ENCODE data around the gene CRAMP1. TPM values are rescaled to one million over a fixed set of nuclear protein-coding genes. Genes with fewer than 3 reads are reported as not detected.
A peak's percentile ranks its signal among the peaks of the same experiment; 100 is the strongest.
"Not testable (repeated sequence)": the region's sequence is repeated elsewhere in the genome, so short reads cannot be mapped to it uniquely, and the experiment has no call there.

The CRAMP1 gene
- total RNA-seq, 1 donor from 2014 or later = 5.2 TPM

DNA sequence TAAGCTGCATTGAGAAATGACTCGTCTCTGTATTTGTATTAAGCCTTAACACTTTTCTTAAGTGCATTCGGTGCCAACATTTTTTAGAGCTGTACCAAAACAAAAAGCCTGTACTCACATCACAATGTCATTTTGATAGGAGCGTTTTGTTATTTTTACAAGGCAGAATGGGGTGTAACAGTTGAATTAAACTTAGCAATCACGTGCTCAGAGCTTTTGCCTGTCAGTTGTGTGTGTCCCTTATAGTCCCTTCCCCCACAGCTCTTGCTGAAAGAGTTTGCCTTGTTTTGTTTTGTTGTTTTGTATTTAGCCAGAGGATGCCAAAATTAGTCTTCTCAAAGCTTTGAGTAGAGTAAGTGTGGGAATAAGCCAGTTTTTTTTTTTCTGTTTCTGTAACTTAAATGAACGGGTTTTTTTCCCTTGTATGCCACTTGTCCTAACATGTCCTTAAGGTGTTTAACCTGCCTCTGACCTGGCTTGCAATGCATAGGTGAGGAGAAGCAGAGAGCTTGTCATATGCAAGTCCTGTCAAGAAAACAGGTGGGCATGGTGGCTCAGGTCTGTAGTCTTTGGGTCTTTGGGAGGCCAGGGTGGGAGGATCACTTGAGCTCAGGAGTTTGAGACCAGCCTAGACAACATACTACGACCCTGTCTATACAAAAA, 89.2 kb downstream of the CRAMP1 start:
- H3K36me3 ChIP-seq (ENCODE audit: control insufficient read depth in 3 of 3, insufficient read depth in 3 of 3, low read length in 3 of 3) = peaks cover 12 to 37% (median 36%) of the 10 kb centered on the region in 3 donors
- H3K9ac ChIP-seq (ENCODE audit: low read depth in 1 of 3, low read length in 3 of 3) = no peak overlapping the region
- no peaks in the 10 kb centered on the region for H3K27me3 ChIP-seq (ENCODE audit: control insufficient read depth in 3 of 3, insufficient read depth in 3 of 3, low read length in 3 of 3)
- peaks cover 0 to 7% (median 2%) of the 10 kb centered on the region in 3 donors for H3K4me1 ChIP-seq (ENCODE audit: control insufficient read depth in 3 of 3, insufficient read depth in 3 of 3, low read length in 3 of 3)
- no peaks in the 10 kb centered on the region for H3K9me3 ChIP-seq (ENCODE audit: control insufficient read depth in 3 of 3, low read length in 3 of 3)
- no peak overlapping the region for H3K27ac ChIP-seq (ENCODE audit: low read depth, low read length)
- H3K4me3 ChIP-seq (ENCODE audit: low read length in 3 of 3) = no peak overlapping the region

DNA sequence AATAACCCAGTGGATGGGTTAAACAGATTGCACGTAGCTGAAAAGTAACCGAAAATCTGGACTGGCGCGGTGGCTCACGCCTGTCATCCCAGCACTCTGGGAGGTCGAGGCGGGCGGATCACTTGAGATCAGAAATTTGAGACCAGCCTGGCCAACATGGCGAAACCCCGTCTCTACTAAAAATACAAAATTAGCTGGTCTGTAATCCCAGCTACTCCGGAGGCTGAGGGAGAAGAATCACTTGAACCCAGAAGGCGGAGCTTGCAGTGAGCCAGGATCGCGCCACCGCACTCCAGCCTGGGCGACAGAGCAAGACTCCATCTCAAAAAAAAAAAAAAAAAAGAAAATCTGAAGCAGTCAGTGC, 93.1 kb downstream of the CRAMP1 start:
- not testable (repeated sequence) for H3K9me3 ChIP-seq (ENCODE audit: control insufficient read depth in 3 of 3, low read length in 3 of 3); H3K27me3 ChIP-seq (ENCODE audit: control insufficient read depth in 3 of 3, insufficient read depth in 3 of 3, low read length in 3 of 3)
- peak overlapping the region; percentile 81 to 96 (median 95) for H3K9ac ChIP-seq (ENCODE audit: low read depth in 1 of 3, low read length in 3 of 3)
- peaks cover 6 to 16% (median 15%) of the 10 kb centered on the region in 3 donors for H3K36me3 ChIP-seq (ENCODE audit: control insufficient read depth in 3 of 3, insufficient read depth in 3 of 3, low read length in 3 of 3)
- H3K4me3 ChIP-seq (ENCODE audit: low read length in 3 of 3) = peak overlapping the region; percentile 93 to 99 (median 95)
- peaks cover 26 to 37% (median 26%) of the 10 kb centered on the region in 3 donors for H3K4me1 ChIP-seq (ENCODE audit: control insufficient read depth in 3 of 3, insufficient read depth in 3 of 3, low read length in 3 of 3)
- peak overlapping the region; percentile 78 for H3K27ac ChIP-seq (ENCODE audit: low read depth, low read length)

- Histone ChIP-seq H3K36me3 (ENCODE audit: control insufficient read depth in 3 of 3, insufficient read depth in 3 of 3, low read length in 3 of 3) (peaks cover 6 to 10% (median 10%) of the 10 kb centered on the region in 3 donors), H3K9me3 (ENCODE audit: control insufficient read depth in 3 of 3, low read length in 3 of 3) (no peaks in the 10 kb centered on the region), H3K27ac (ENCODE audit: low read depth, low read length) (peak within 1 kb of the TSS; percentile 78), H3K27me3 (ENCODE audit: control insufficient read depth in 3 of 3, insufficient read depth in 3 of 3, low read length in 3 of 3) (no peaks in the 10 kb centered on the region), H3K4me1 (ENCODE audit: control insufficient read depth in 3 of 3, insufficient read depth in 3 of 3, low read length in 3 of 3) (peaks cover 26 to 37% (median 26%) of the 10 kb centered on the region in 3 donors), H3K4me3 (ENCODE audit: low read length in 3 of 3) (peak within 1 kb of the TSS; percentile 93 to 99 (median 99)), H3K9ac (ENCODE audit: low read depth in 1 of 3, low read length in 3 of 3) (peak within 1 kb of the TSS; percentile 81 to 98 (median 95))
These were observed 93.7 kb downstream of the CRAMP1 start, which contains the start of gene MAPK8IP3 for GRCh38 chr16:1705688-1706385. Gene MAPK8IP3 (plus strand): TSS chr16:1706195. CDS start chr16:1706340, 145 bp downstream.

DNA sequence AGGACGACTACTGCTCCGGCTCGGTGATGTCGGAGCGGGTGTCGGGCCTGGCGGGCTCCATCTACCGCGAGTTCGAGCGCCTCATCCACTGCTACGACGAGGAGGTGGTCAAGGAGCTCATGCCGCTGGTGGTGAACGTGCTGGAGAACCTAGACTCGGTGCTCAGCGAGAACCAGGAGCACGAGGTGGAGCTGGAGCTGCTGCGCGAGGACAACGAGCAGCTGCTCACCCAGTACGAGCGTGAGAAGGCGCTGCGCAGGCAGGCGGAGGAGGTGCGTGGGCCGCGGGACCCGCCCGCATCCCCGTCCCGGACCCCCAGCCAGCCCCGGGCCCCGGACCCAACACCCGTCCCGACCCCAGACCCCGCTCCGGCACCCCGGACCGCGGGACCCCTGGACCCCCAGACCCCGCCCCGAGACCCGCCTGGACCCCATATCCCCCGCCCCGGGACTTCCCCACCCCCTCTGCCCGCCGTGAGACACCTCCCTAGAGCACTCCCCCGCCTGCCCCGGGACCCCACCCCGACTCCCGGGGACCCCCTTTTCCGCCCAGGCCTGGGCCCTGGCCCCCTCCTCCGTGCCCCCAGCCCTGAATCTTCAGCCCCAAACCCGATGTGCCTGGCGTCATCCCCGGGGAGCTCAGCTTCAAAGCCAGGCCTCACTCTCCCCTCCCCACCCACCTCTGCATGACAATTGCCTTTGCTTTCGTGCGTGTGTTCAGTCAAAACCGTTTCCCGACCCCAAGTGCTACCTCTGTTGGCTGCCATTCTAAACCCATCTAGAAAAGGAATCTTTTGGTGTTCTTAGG, 94.4 kb downstream of the CRAMP1 start:
- peaks cover 26 to 37% (median 26%) of the 10 kb centered on the region in 3 donors for H3K4me1 ChIP-seq (ENCODE audit: control insufficient read depth in 3 of 3, insufficient read depth in 3 of 3, low read length in 3 of 3)
- peaks cover 6 to 7% (median 6%) of the 10 kb centered on the region in 3 donors for H3K36me3 ChIP-seq (ENCODE audit: control insufficient read depth in 3 of 3, insufficient read depth in 3 of 3, low read length in 3 of 3)
- H3K9me3 ChIP-seq (ENCODE audit: control insufficient read depth in 3 of 3, low read length in 3 of 3) = no peaks in the 10 kb centered on the region
- H3K9ac ChIP-seq (ENCODE audit: low read depth in 1 of 3, low read length in 3 of 3) = peak overlapping the region; percentile 81 to 98 (median 95)
- no peaks in the 10 kb centered on the region for H3K27me3 ChIP-seq (ENCODE audit: control insufficient read depth in 3 of 3, insufficient read depth in 3 of 3, low read length in 3 of 3)
- H3K27ac ChIP-seq (ENCODE audit: low read depth, low read length) = peak overlapping the region; percentile 78
- H3K4me3 ChIP-seq (ENCODE audit: low read length in 3 of 3) = peak overlapping the region; percentile 93 to 99 (median 99)

GRCh38 chr16:1707193-1707790, 95.1 kb downstream of the CRAMP1 start:
- Histone ChIP-seq H3K4me1 (ENCODE audit: control insufficient read depth in 3 of 3, insufficient read depth in 3 of 3, low read length in 3 of 3) (peaks cover 26 to 38% (median 26%) of the 10 kb centered on the region in 3 donors), H3K36me3 (ENCODE audit: control insufficient read depth in 3 of 3, insufficient read depth in 3 of 3, low read length in 3 of 3) (peaks cover 3 to 5% (median 4%) of the 10 kb centered on the region in 3 donors), H3K4me3 (ENCODE audit: low read length in 3 of 3) (peak overlapping the region; percentile 71 to 93 (median 81)), H3K27me3 (ENCODE audit: control insufficient read depth in 3 of 3, insufficient read depth in 3 of 3, low read length in 3 of 3) (no peaks in the 10 kb centered on the region), H3K27ac (ENCODE audit: low read depth, low read length) (peak overlapping the region; percentile 78), H3K9me3 (ENCODE audit: control insufficient read depth in 3 of 3, low read length in 3 of 3) (no peaks in the 10 kb centered on the region), H3K9ac (ENCODE audit: low read depth in 1 of 3, low read length in 3 of 3) (peak overlapping the region; percentile 73 to 83 (median 81))

- Histone ChIP-seq H3K9ac (ENCODE audit: low read depth in 1 of 3, low read length in 3 of 3) (peak overlapping the region in 2 of 3 donors; percentile 54 to 83), H3K4me3 (ENCODE audit: low read length in 3 of 3) (peak overlapping the region in 2 of 3 donors; percentile 2 to 22), H3K36me3 (ENCODE audit: control insufficient read depth in 3 of 3, insufficient read depth in 3 of 3, low read length in 3 of 3) (peaks cover 0 to 2% (median 0%) of the 10 kb centered on the region in 3 donors), H3K4me1 (ENCODE audit: control insufficient read depth in 3 of 3, insufficient read depth in 3 of 3, low read length in 3 of 3) (peaks cover 29 to 43% (median 29%) of the 10 kb centered on the region in 3 donors), H3K9me3 (ENCODE audit: control insufficient read depth in 3 of 3, low read length in 3 of 3) (no peaks in the 10 kb centered on the region), H3K27ac (ENCODE audit: low read depth, low read length) (peak overlapping the region; percentile 17), H3K27me3 (ENCODE audit: control insufficient read depth in 3 of 3, insufficient read depth in 3 of 3, low read length in 3 of 3) (no peaks in the 10 kb centered on the region)
These were observed 96.1 kb downstream of the CRAMP1 start for GRCh38 chr16:1708083-1708767.

DNA sequence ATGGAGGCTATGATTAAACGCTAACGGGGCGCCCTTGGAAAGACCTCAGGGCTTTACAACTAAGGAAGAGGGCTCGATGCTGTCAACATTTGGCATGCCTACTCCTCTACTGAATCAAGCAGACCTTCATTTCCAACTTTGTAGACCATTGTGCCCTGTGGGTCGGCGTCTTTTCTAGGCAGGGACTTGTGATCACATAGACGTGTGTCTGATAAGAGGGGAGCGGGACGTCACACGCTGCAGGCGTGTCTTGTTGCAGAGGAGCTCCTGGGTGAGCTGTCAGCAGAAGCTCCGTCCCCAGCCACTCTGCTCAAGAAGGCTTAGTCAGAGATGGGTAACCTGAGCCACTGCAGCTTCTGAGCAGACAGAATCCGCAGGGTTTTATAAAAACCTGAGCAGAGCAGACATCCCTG, 96.6 kb downstream of the CRAMP1 start:
- Histone ChIP-seq H3K4me3 (ENCODE audit: low read length in 3 of 3) (peak overlapping the region in 2 of 3 donors; percentile 2 to 17), H3K4me1 (ENCODE audit: control insufficient read depth in 3 of 3, insufficient read depth in 3 of 3, low read length in 3 of 3) (peaks cover 29 to 43% (median 29%) of the 10 kb centered on the region in 3 donors), H3K9me3 (ENCODE audit: control insufficient read depth in 3 of 3, low read length in 3 of 3) (no peaks in the 10 kb centered on the region), H3K36me3 (ENCODE audit: control insufficient read depth in 3 of 3, insufficient read depth in 3 of 3, low read length in 3 of 3) (peaks cover 0 to 2% (median 0%) of the 10 kb centered on the region in 3 donors), H3K27ac (ENCODE audit: low read depth, low read length) (peak overlapping the region; percentile 17), H3K9ac (ENCODE audit: low read depth in 1 of 3, low read length in 3 of 3) (peak overlapping the region in 2 of 3 donors; percentile 54 to 83), H3K27me3 (ENCODE audit: control insufficient read depth in 3 of 3, insufficient read depth in 3 of 3, low read length in 3 of 3) (no peaks in the 10 kb centered on the region)

DNA sequence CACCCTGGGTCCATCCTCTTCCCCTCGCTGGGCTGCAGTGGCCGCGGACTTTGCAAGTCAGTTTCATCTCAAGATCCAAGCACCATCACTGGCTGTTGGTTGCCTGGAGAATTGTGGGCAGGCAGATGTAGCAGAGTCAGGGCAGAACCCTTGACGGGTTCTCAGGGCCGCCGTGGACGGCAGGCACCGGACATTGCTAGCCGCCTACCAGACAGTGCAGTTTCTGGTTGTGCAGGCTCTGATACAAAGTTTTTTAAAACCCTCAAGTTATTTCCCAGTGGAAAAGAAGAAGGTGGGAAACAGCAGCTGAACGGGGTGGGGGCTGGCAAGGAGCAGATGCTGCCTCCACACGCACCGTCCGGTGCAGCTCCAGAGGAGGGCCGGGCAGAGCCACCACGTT, 97.2 kb downstream of the CRAMP1 start:
- H3K9me3 ChIP-seq (ENCODE audit: control insufficient read depth in 3 of 3, low read length in 3 of 3) = no peaks in the 10 kb centered on the region
- H3K4me3 ChIP-seq (ENCODE audit: low read length in 3 of 3) = no peak overlapping the region
- H3K27ac ChIP-seq (ENCODE audit: low read depth, low read length) = no peak overlapping the region
- no peaks in the 10 kb centered on the region for H3K27me3 ChIP-seq (ENCODE audit: control insufficient read depth in 3 of 3, insufficient read depth in 3 of 3, low read length in 3 of 3)
- peak overlapping the region in 2 of 3 donors; percentile 47 to 83 for H3K9ac ChIP-seq (ENCODE audit: low read depth in 1 of 3, low read length in 3 of 3)
- peaks cover 0 to 2% (median 0%) of the 10 kb centered on the region in 3 donors for H3K36me3 ChIP-seq (ENCODE audit: control insufficient read depth in 3 of 3, insufficient read depth in 3 of 3, low read length in 3 of 3)
- H3K4me1 ChIP-seq (ENCODE audit: control insufficient read depth in 3 of 3, insufficient read depth in 3 of 3, low read length in 3 of 3) = peaks cover 29 to 43% (median 29%) of the 10 kb centered on the region in 3 donors
